NAMALWA (cell line): ENCODE measurements around the gene ORAI2.
"Not testable (repeated sequence)": the region's sequence is repeated elsewhere in the genome, so short reads cannot be mapped to it uniquely, and the experiment has no call there.

Experiments used
- DNase-seq: peaks from one replicate; pipeline ENCODE4 v3.0.0-alpha.2; 2015; ENCODE audit warnings: low spot score

ORAI2 gene

DNA sequence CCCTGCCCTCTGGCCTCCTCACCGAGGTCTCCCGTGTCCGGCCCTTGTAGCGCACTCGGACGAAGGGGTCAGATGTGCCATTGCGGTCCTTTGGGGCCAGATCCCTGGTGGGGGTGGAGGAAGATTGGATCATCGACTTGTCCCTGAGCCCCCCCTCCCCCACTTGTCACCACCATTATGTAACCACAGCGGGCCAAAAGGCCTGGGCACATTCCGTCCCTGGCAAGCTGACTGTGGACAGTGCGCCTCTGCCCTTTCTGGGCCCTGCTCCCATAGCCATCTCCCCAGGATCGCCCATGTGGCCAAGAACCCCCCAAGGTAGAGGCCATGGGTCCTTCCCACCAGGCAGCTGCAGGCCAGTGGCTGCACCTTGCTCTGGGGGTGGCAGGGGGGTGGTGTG lies 69.8 kb downstream of the ORAI2 start:
- not testable (repeated sequence) for DNase-seq

DNA sequence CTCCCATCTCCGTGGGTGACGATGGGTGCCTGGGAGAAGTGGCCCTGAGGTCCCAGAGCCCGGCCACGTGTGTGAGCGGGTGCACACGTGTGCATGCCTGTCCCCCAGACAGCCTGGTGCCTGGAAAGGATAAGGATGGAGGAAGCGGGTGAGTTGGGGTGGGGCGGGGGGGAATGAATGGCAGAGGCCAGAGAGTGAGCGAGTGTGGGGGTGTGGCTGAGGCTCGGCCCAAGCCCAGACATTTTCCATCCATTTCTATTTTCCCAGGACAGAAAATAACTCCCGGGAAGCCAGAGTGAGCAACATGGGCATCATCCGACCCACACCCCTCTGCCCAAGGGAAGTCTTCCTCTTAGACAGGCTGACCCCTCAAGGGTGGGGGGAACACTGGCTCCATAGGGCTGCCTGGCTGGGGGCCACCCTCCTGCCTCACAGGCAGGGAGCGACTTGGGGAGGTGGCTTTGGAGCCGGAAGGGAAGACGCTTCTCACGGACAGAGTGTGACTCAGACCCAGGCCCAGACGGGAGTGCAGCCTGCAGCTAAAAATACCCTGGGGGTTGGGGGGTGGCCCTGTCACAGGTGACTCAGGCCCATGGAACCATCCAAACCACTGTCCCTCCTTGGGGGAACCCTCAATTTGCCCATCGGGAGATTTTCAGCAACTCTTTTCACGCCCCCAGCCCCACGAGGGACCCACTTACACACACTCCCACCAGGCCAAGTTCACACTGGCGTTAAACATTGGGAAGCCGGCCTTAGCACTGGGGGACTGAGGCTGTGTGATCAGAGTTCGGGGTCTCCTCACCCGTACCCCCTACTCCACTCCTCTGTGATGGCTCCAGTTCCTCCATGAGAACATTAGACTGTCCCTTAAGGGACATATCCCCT lies 72.2 kb downstream of the ORAI2 start:
- DNase-seq: not testable (repeated sequence)
